ENCODE data around the gene SEC22A. TPM values are rescaled to one million over a fixed set of nuclear protein-coding genes. Genes with fewer than 3 reads are reported as not detected.

The SEC22A gene
- total RNA-seq, 2 experiments from 2014 or later = 7.9 to 11.5 TPM

GRCh38 chr3:123158330-123158729 lies 43.4 kb upstream of the SEC22A start:
- no peaks in the 10 kb centered on the region for H3K9me3 Mint-ChIP-seq
- H3K4me3 ChIP-seq (ENCODE audit: low read length) = no peak overlapping the region
- intact Hi-C loops (cut with DNase I, micrococcal nuclease) = no loop called here
- no peak for TF ChIP-seq CTCF (IDR thresholded peaks at IDR 0.05)
- DNase-seq (no peak), ATAC-seq (ENCODE audit: poor library complexity) (no peak)
- H3K36me3 Mint-ChIP-seq (ENCODE audit: low read depth) = peaks cover 51% of the 10 kb centered on the region
- ChIA-PET POLR2A (no interaction called here), CTCF (no interaction called here)
- no peaks in the 10 kb centered on the region for H3K27me3 Mint-ChIP-seq
- H3K9me3 ChIP-seq (ENCODE audit: control insufficient read depth in 1 of 2, insufficient read depth in 1 of 2, low read length in 2 of 2) = no peaks in the 10 kb centered on the region
- no peaks in the 10 kb centered on the region for H3K27me3 ChIP-seq (ENCODE audit: control insufficient read depth in 1 of 2, insufficient read depth in 2 of 2, low read length in 2 of 2)
- no peak overlapping the region for H3K27ac Mint-ChIP-seq
- peaks cover 13% of the 10 kb centered on the region for H3K36me3 ChIP-seq (ENCODE audit: insufficient read depth, low read length)
- H3K4me1 Mint-ChIP-seq (ENCODE audit: low read depth) = no peaks in the 10 kb centered on the region
- no peaks in the 10 kb centered on the region for H3K4me1 ChIP-seq (ENCODE audit: insufficient read depth, low read length)
- no peak overlapping the region for H3K4me3 Mint-ChIP-seq
- no peak overlapping the region for H3K27ac ChIP-seq (ENCODE audit: low read depth in 1 of 2, low read length in 2 of 2)

- H3K9me3 ChIP-seq (ENCODE audit: control insufficient read depth in 1 of 2, insufficient read depth in 1 of 2, low read length in 2 of 2) = no peaks in the 10 kb centered on the region
- H3K36me3 ChIP-seq (ENCODE audit: insufficient read depth, low read length) = peaks cover 13% of the 10 kb centered on the region
- Mint-ChIP-seq H3K27ac (no peak overlapping the region), H3K4me1 (ENCODE audit: low read depth) (no peaks in the 10 kb centered on the region), H3K9me3 (no peaks in the 10 kb centered on the region), H3K36me3 (ENCODE audit: low read depth) (peaks cover 54% of the 10 kb centered on the region), H3K27me3 (no peaks in the 10 kb centered on the region), H3K4me3 (no peak overlapping the region)
- ATAC-seq (ENCODE audit: poor library complexity) (no peak), DNase-seq (no peak)
- H3K4me3 ChIP-seq (ENCODE audit: low read length) = no peak overlapping the region
- H3K27me3 ChIP-seq (ENCODE audit: control insufficient read depth in 1 of 2, insufficient read depth in 2 of 2, low read length in 2 of 2) = no peaks in the 10 kb centered on the region
- H3K27ac ChIP-seq (ENCODE audit: low read depth in 1 of 2, low read length in 2 of 2) = no peak overlapping the region
- CTCF ChIA-PET = no interaction called here
- H3K4me1 ChIP-seq (ENCODE audit: insufficient read depth, low read length) = no peaks in the 10 kb centered on the region
- TF ChIP-seq CTCF (IDR thresholded peaks at IDR 0.05) = no peak
- POLR2A ChIA-PET = no interaction called here
- intact Hi-C loops (cut with DNase I, micrococcal nuclease) = no loop called here
These were observed 42.8 kb upstream of the SEC22A start for GRCh38 chr3:123158899-123159390.

- Histone ChIP-seq H3K27ac (ENCODE audit: low read depth in 1 of 2, low read length in 2 of 2) (no peak overlapping the region), H3K9me3 (ENCODE audit: control insufficient read depth in 1 of 2, insufficient read depth in 1 of 2, low read length in 2 of 2) (no peaks in the 10 kb centered on the region), H3K4me3 (ENCODE audit: low read length) (no peak overlapping the region), H3K36me3 (ENCODE audit: insufficient read depth, low read length) (peaks cover 18% of the 10 kb centered on the region), H3K4me1 (ENCODE audit: insufficient read depth, low read length) (no peaks in the 10 kb centered on the region), H3K27me3 (ENCODE audit: control insufficient read depth in 1 of 2, insufficient read depth in 2 of 2, low read length in 2 of 2) (no peaks in the 10 kb centered on the region)
- Mint-ChIP-seq H3K36me3 (ENCODE audit: low read depth) (peaks cover 66% of the 10 kb centered on the region), H3K4me3 (no peak overlapping the region), H3K27me3 (no peaks in the 10 kb centered on the region), H3K9me3 (peaks cover 3% of the 10 kb centered on the region), H3K4me1 (ENCODE audit: low read depth) (no peaks in the 10 kb centered on the region), H3K27ac (no peak overlapping the region)
- no peak for TF ChIP-seq CTCF (IDR thresholded peaks at IDR 0.05)
- ChIA-PET POLR2A (no interaction called here), CTCF (no interaction called here)
- DNase-seq = no peak
- no peak for ATAC-seq (ENCODE audit: poor library complexity)
- intact Hi-C loops (cut with DNase I, micrococcal nuclease) = no loop called here
These were observed 41.7 kb upstream of the SEC22A start for GRCh38 chr3:123159926-123160635.
